Right lung (tissue), 10 donors: Measurements from ENCODE around the gene SULT1A4. TPM values are rescaled to one million over a fixed set of nuclear protein-coding genes. Genes with fewer than 3 reads are reported as not detected.
"Not testable (repeated sequence)": the region's sequence is repeated elsewhere in the genome, so short reads cannot be mapped to it uniquely, and the experiment has no call there.

Source experiments
- DNase-seq, 2 donors: peaks; one replicate each; pipeline ENCODE4 v3.0.0-alpha.2; 2013
- long read RNA-seq, 8 donors: transcript quantifications; one replicate each; lab custom pipeline, GENCODE V29; 2026
- polyA plus RNA-seq, 5 donors: library from polyadenylated mRNA; unstranded; fragments of 120-200 nt; gene quantifications; one replicate each; pipeline versions ENCODE4 v1.2.1 to v1.2.3, GENCODE V29; 2013; ENCODE audit warnings: inconsistent platforms in 1 of 5, low replicate concordance in 1 of 5; ENCODE audit not compliant: insufficient read length in 5 of 5, insufficient read depth in 1 of 5

Gene SULT1A4
- 10 to 100 TPM; 25.5 to 38.9 (median 35.2) TPM for polyA plus RNA-seq
- long read RNA-seq, donor 1, transcript SULT1A4-201 (8 exons, 1,390 nt): major isoform, 5 of 5 reads
- long read RNA-seq, donor 1, partial matches to known transcripts: 0 of 5 reads
- long read RNA-seq, donor 1, other reads (novel, unspliced or antisense): 0 of 5 reads
- long read RNA-seq, donor 2, partial matches to known transcripts: 0 of 3 reads
- long read RNA-seq, donor 2, other reads (novel, unspliced or antisense): 0 of 3 reads
- long read RNA-seq, donor 3, partial matches to known transcripts: 5 of 8 reads
- long read RNA-seq, donor 3, other reads (novel, unspliced or antisense): 0 of 8 reads
- long read RNA-seq, donor 4: 0 reads
- long read RNA-seq, donor 5, transcript SULT1A4-201 (8 exons, 1,390 nt): major isoform, 5 of 6 reads
- long read RNA-seq, donor 5, partial matches to known transcripts: 0 of 6 reads
- long read RNA-seq, donor 5, other reads (novel, unspliced or antisense): 0 of 6 reads
- long read RNA-seq, donor 6, partial matches to known transcripts: 0 of 4 reads
- long read RNA-seq, donor 6, other reads (novel, unspliced or antisense): 0 of 4 reads
- long read RNA-seq, donor 7, partial matches to known transcripts: 0 of 2 reads
- long read RNA-seq, donor 7, other reads (novel, unspliced or antisense): 0 of 2 reads
- long read RNA-seq, donor 8: 0 reads

DNA sequence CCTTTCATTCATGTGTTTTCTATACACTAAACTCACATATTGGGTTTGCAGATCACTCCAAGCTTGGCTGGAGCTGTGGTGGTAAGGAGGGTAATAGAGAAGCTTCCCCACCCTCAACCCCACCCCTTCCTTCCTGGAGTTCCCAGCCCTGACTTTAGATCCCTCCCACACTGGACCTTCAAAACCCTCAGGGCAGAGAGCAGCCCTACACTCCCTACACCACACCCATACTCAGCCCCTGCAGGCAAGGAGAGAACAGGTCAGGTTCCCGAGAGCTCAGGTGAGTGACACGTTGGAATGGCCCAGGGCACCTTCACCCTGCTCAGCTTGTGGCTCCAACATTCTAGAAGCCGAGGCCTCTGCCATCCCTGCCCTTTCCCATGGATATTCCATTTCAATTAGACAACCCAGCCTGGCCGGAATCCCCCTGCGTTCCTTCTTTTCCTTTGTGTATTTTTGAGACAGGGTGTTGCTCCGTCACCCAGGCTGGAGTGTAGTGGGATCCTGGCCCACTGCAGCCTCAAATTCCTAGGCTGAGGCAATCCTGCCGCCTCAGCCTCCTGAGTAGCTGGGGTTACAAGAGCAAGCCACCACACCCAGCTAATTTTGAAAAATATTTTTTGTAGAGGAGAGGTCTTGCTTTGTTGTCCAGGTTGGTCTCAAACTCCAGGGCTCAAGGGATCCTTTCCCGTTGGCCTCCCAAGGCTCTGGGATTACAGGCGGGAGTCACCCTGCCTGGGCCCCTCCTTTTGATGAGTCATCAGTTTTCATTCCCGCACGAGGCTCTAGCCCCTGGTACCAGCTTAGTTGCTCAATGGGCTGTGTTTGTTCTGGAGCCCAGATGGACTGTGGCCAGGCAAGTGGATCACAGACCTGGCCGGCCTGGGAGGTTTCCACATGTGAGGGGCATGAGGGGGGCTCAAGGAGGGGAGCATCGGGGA lies at the start of gene SULT1A4:
Gene SULT1A4 (plus strand): TSS at position 208 of the 941 bp plus-strand sequence. CDS start 1,473 bp downstream, outside the sequence.
- DNase-seq: not testable (repeated sequence)

- not testable (repeated sequence) for DNase-seq
These were observed 36.1 kb upstream of the SULT1A4 start for GRCh38 chr16:29423587-29423986.

GRCh38 chr16:29425390-29425789 lies 34.3 kb upstream of the SULT1A4 start:
- DNase-seq: not testable (repeated sequence)

- not testable (repeated sequence) for DNase-seq
These were observed 6.0 kb upstream of the SULT1A4 start for GRCh38 chr16:29453754-29454153.

- DNase-seq: not testable (repeated sequence)
These were observed 5.4 kb upstream of the SULT1A4 start, which contains the start of the genes BOLA2 and SLX1B for GRCh38 chr16:29454269-29454668. TSS of gene BOLA2 (minus strand) at chr16:29454351. CDS start at chr16:29454253, 98 bp downstream. TSS of gene SLX1B (plus strand) at chr16:29454533.

- not testable (repeated sequence) for DNase-seq
These were observed 4.9 kb upstream of the SULT1A4 start for GRCh38 chr16:29454828-29455227.

DNA sequence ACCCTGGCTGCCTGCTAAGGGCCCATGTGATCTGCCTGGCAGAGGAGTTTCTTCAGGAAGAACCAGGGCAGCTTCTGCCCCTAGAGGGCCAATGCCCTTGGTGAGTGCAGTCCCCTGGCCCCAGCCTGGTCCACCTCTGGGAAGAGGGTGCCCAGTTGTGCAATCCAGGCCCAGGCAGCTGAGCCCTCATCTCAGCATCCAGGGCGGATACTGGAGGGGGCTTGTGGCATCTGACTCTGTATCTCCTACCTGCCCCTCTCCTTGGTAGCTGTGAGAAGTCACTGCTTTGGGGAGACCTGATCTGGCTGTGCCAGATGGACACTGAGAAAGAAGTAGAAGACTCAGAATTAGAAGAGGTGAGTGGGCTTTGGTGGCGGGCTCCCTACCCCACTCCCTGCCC lies 2.1 kb upstream of the SULT1A4 start:
- not testable (repeated sequence) for DNase-seq

GRCh38 chr16:29460647-29461030 lies 926 bp downstream of the SULT1A4 start:
- DNase-seq: not testable (repeated sequence)

GRCh38 chr16:29465985-29466824 lies 6.5 kb downstream of the SULT1A4 start:
- not testable (repeated sequence) for DNase-seq

DNA sequence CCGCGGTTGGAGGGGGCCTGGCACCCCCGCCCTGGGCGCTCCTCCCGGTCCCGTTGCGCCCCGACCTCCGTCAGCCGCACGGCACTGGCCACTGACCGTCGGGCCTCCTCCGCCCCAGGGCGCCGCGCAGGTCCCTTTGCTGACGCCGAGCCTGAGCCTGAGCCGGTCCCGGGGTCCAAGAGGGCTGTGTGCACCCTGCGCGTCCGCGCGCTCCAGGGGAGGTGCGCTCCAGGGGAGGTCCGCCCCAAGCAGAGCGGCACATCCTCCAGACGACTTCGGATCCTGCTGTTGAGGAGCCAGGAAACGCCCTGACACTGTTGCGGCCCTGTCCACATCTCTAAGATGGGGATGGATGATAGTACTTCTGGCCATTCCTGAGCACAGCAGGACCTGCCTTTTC lies 7.2 kb downstream of the SULT1A4 start:
- DNase-seq: not testable (repeated sequence)

GRCh38 chr16:29467654-29468366 lies 8.1 kb downstream of the SULT1A4 start:
- not testable (repeated sequence) for DNase-seq

DNA sequence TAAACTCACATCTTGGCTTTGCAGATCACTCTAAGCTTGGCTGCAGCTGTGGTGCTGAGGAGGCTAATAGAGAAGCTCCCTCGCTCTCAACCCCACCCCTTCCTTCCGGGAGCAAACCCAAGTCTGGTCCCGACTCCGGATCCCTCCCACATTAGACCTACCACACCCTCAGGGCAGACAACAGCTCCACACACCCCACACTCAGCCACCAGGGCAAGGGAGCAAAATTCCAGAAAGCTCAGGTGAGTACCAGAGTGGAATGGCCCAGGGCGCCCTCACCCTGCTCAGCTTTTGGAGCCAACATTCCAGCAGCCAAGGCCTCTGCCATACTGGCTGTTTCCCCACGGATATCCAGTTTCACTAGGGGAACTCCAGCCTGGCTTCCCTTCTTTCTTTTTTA lies 9.9 kb downstream of the SULT1A4 start:
- not testable (repeated sequence) for DNase-seq

- DNase-seq: not testable (repeated sequence)
These were observed 12.4 kb downstream of the SULT1A4 start for GRCh38 chr16:29472065-29472464.

- not testable (repeated sequence) for DNase-seq
These were observed 22.6 kb downstream of the SULT1A4 start for GRCh38 chr16:29482276-29482675.

- not testable (repeated sequence) for DNase-seq
These were observed 46.6 kb downstream of the SULT1A4 start, which contains the start of gene NPIPB12 for GRCh38 chr16:29506308-29506707. TSS of gene NPIPB12 (minus strand) at chr16:29506408.
